Cortex of kidney (tissue), 1 donor: ENCODE data around the gene LAD1.

Source experiments
- DNase-seq: peaks from one replicate; lab custom pipeline; 2025; lab: John Stamatoyannopoulos, UW

Gene LAD1

DNA sequence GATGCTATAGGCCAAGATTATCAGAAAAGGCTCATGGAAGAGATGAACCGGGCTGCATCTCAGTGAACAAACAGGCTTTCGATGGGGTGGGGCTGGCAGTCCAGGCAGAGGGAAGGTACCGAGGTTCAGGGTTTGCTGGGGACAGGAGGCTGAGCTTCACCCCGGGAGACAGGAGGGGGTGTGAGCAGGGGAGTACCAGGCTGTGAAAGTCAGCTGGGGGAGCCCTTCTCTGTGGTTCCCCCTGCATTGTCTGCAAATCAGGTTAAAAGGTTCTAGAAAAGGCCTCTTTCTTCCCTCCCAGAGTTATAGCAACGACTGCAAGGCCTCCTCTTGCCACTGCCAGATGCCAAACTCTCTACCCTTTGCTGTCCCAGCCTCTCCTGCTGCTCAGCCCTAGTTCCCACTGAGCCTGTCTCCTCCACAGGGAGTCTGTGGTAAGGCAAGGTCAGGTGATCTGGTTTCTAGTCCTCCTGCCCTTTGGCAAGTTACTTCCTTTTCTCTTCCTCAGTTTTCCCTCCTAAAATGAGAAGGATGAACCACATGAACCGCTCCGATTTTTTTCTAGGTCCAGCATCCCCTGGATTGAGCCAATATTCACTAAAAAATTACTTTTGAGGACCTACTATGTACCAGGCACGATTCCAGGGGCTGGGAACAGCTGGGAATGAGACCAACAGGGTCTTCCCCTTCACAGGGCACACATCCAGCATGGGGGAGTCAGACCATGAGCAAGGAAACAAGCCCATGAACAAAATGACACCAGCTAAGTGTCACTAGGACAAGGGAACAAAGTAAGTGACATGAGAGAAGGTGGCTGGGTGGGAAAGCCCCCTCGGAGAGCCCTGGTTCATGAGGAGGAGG, 7.2 kb downstream of the LAD1 start:
- DNase-seq = no peak

DNA sequence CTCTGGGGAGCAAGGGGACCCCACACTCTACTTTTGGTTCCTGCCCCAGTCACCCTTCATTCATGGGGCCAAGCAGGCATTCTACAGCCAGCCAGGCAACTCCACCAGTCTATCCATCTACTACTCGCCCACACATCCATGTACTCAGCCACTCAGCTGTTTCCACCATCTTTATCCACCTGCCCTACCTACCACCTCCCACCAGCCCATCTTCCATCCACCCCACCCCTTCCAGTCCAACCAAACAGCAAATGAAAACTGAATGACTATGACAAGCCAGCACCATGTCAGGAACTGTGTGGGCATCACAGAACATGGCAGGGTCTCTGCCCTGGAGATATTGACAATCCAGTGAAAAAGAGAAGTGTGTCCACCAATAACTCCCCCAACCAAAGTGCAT, 7.9 kb downstream of the LAD1 start:
- no peak for DNase-seq

DNA sequence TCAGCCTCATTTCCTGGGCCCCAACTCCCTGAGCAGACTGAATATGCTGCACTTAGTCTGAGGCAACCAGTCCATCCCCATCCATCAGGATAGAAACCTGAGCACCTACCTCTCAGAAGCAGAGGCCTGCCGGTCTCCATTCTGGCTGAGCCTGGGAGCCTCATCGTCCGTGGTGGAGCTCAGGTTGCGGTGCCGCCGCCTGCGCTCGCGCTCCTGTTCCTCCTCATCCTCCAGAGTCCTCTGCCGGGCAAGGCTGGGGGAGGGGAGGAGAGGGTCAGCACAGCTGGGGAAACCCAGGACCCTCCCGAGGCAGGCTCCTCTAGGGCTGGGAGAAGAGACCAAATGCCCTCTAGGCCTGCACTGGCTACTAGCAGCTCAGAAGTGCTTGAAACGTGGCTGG, 10.1 kb downstream of the LAD1 start:
- no peak for DNase-seq

DNA sequence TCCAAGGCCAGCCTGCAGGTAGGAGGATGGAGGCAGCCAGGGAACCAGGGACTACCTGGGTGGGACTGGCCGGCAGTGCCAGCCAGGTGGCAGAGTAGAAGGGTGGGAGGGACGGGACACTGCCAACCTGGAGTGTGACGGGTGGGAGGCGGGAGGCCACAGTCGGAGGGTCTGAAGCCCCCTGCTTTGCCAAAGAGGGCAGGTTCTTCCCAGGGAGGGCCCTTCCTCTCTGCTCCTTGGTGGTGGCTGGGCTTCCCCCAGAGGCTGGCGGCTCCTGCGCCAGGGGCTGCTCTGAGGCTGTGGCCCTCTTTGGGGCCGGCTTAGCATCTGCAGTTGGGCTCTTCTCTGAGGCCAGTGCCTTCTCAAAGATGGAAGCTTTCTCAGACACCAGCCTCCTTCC, 12.9 kb downstream of the LAD1 start:
- no peak for DNase-seq

DNA sequence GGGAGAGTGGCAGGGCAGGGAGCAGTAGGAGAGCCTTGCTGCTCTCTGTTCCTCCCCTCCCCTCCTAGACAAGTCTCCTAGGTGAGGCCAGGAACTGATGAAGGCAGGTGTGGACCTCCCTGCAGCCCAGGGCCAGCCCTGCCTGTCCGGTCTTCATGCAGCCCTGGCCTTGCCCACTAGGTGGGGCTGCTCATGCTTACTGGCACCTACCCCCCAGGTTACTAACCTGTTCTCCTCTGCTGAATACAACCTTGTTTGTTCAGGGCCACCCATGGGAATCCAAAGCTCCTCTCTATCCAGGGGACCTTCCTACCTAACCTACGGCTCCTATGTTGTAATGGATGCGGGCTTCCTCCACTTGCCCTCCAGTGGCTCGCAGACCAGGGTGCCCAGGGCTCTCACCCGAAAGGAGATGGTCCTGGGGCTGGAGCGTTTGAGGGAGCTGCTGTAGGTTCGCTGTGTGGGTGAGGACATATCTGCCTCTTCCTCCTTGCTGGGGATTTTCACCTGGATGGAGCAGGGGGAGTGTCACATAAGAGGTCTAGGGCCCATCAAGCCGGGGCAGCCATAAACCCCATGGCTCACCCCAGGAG, 13.7 kb downstream of the LAD1 start:
- no peak for DNase-seq

DNA sequence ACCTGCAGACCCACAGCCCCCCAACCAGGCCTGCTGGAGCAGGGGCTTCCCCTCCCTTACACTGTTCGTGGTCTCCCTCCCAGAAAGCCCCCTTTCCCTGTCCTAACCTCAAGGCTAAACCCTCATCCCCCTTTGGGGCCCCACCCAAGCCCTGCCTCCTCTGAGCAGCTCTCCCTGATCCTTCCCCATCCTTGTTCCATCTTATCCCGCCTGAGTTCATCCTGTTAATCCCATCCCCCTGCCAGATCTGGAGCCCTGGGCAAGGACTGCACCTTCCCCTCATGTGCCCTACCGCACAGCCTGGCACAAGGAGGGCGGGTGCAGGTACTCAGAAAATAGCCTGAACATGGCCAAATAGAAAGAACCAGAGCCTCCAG, 14.7 kb downstream of the LAD1 start:
- no peak for DNase-seq

DNA sequence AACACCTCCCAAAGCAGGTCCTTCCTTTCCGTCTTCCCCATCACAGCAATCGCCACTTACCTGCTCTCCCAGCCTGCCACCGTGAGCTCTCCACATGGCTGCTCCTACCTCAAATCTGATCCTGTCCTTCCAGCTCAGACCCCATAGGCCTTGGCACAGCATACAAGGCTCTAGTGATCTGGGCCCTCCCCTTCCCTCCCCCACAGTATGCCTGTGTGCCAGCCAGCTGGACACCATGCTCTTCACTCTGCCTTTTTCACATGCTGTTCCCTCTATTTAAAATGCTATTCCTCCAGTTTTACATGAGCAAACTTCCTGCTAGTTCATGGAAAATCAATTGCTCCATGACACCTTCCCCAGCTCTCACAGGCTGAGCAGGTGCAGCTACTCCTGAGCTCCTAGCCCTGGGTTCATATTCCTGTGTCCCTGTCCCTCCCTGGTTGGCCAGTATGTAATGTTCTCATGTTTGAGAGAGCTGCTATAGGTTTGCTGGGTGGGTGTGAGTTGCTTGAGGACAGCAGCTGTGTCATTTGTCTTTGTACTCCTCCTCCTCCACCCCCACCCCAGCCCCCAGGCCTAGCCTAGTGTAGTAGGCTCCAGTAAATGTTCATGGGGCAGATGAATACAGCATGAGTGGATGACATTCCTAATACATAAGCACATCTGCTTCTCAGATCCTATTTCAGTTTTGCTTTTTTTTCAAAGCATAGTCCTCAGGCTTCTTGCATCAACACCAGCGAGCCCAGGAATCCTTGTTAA, 15.3 kb downstream of the LAD1 start:
- no peak for DNase-seq

DNA sequence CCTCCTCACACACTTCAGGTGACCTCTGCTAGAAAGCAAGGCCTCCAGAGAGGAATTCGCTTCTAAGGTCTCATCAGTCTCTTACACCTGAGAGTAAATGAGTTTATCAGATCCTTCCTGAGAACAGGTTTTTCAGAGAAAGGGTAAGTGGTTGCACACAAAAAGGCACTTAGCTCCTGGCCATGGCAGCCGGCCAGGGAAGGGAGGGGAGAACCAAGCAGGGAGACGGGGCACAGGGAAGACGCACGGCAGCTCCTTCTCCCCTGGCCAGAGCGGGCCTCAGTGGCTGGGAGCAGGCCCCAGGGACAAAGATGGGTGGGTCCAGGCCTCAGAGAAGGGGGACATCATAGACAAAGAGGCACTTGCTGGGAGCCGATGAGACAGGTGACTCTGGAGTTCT, 18.0 kb downstream of the LAD1 start:
- no peak for DNase-seq

DNA sequence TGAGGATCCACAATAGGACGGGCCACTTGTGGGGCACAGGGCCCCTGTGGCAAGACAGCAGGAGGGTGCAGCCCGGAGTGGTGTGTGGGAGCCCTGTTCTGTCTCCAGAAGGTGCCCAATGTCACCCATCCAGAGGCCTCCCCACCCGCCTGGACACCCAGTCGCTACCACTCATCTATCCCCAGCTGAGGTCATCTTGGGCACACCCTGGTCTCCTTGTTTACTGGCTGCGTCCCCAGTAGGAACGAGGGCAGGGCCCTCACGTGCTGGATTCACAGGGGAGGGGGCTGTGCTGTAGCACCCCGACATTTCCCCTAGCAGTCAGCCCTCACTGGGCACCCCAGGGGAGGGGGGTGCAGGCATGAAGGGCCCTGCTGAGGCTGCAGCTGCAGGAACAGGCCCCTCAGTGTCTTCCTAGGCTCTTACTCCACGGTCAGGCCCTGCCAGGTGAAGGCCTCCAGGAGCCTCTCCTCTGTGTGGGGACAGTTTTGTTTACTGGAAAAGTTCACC, 19.3 kb downstream of the LAD1 start:
- no peak for DNase-seq

DNA sequence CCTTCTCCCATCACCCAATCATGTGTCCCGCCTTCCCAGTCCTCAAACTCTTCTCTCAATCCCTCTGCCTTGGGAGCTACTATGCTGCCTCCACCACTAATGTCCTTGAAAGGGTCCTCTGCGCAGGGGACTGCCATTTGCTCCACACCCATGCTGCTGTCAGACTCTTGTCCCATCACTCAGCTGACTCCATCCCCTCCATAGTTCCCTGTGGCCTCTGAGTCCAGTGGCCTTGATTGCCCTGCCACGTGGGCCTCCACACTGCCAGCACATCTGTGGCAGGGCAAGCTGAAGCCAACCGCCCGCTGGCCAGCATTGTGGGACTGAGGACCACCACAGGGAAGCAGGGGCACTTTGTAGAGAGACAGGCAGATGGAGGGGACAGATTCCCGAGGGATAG, 20.3 kb downstream of the LAD1 start:
- no peak for DNase-seq

DNA sequence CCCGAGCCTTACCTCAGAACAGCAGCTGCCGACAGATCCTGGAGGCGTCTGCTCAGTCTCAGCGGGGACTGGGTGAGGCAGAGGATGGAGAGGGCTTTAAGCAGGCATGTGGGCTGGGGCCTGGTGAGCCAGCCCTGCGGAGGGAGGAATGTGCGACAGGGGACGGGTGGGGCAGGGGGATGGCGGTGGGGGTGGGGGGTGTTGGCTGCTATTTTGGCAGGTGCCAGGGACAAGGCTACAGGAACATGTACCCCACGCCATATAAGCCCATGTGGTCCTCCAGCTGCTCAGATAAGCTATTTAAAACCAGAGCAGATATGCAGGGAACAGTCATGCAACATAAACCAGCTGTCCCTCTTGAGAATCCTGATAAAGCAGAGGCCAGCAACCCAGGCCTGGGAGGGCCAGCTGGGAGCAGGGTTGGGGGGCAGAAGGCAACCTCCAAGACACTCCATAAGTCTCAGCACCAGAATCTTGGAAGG, 21.5 kb downstream of the LAD1 start, which contains the start of gene TNNT2:
TNNT2 (minus strand) TSS at position 70 of the 482 bp plus-strand sequence. CDS start 4,426 bp downstream, outside the sequence.
- DNase-seq = no peak

DNA sequence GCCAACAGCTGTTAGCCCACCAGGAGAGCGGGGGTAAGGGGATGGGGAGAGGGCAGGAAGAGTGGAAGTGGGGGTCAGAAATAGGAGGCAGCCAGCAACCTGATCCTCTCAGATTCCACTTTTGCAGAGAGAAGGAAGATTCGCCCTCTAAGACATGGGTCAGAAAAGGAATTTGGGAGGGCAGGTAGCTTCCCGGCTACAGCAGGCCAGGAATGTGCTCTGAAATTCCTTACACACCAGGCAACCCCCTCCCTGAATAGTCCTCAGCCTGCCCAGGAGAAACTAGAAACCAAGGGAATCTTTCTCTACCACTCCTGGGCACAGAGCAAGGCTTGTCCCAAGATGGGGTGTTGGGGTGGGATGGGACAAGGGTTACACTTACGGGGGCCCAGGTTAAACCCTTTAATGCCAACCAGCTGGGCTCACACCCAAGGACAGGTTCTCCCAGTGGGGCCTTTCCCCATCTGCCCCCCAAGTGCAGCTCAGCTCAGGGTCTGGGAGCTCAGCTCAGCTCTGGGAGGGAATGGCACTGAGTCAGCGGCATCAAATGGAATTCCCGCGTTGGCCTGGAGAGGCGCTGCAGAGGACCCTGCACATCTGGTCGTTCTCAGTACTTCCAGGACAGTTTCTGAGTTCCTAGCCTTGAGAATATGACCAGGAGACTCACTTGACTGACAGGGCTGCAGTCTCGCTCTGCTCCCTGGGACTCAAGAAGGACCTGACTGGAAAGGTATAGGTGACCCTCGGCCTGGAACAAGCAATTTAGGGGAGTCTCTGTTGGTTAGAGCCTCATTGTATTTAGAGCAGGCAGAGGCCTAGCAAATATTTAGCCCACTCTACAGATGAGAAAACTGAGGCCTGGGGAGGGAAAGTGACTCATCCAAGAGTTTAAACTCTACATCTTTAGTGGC, 22.4 kb downstream of the LAD1 start:
- DNase-seq = no peak

DNA sequence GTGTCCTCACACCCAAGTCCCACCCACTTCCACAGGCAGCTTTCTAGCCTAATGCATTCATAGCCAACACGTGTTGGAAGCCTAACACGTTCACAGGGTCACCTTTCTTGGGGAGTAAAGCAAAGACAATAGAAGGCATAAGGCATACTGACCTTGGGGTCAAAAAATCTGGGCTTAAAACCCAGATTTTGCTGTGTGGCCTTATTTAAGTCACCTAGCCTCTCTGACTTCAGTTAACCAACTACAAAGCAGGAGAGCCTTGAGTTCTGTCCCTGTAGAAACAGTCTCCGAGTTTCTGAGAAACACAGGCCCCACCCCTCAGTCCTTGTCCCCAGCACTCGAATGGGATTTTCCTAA, 23.0 kb downstream of the LAD1 start:
- no peak for DNase-seq

DNA sequence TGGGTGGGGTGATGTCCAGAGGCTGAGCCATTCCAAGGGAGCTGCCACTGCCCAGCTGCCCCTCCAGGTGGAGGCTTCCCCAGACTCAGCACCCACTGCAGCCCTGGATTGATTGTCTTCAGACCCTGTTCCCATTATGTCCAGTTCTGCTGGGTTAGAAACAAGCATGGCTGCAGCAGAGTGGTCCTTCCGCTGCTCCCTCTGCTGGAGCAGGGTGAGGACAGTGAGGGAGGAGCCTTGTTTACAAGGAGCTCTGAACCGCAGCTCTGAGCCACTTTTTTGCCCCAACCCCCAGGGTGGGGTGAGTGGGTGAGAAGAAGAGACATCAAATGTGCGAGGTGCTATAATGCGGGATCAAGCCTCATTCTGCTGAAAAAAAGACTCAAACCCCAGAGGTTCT, 24.0 kb downstream of the LAD1 start:
- no peak for DNase-seq

DNA sequence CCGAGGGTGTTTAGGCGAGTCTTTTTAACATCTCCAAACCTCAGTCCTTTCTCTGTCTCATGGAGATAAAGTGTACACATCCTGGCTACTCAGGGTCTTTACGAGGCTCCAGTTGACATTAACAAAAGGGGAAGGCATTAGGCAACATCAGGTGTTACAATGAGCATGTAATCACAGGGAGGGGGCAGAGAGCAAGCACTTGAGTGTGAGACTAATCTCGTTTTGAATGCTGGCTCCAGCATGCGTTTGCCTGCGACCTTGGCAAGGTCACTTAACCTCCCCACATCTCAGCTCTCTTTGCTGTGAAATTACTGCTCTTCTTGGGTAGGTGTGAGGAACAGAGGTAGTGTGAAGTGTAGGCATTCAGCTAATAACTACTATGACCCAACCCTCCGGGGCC, 24.8 kb downstream of the LAD1 start:
- no peak for DNase-seq

DNA sequence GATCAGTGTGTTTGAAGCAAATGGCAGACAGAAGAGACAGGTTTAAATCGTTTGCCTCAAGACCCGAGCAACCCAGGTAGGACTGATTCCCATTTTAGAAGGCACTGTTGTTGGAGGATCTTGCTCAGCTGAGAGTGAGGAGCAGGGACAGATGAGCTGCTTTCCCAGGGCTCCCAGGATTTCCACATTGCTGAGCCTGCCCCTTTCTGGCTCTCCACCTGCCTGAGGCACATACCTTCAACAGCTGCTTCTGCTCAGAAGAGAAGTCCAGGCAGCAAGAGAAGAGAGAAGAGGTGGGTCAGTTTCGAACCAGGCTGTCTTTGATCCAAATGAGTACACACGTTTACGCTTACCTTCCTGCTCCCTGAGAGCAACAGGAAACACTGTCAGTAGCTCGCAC, 27.3 kb downstream of the LAD1 start:
- DNase-seq = no peak

DNA sequence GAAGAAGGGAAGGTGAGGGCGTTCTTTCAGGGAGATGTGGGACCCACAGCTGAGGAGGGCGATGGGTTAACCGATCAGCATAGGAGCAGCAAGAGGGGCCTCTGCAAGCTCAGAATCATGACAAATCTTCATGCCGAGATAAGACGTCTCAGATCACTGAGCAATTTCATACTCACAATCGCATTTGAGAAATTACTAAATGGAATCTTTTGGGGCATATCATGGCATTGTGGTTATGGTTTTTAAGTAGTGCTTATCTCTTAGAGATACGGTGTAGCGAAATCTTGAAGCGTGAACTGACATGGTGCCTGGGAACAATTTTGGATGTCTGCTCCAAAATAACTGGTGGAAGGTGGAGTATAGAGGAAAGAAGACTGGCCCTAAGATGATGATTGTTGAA, 27.8 kb downstream of the LAD1 start:
- DNase-seq = no peak

DNA sequence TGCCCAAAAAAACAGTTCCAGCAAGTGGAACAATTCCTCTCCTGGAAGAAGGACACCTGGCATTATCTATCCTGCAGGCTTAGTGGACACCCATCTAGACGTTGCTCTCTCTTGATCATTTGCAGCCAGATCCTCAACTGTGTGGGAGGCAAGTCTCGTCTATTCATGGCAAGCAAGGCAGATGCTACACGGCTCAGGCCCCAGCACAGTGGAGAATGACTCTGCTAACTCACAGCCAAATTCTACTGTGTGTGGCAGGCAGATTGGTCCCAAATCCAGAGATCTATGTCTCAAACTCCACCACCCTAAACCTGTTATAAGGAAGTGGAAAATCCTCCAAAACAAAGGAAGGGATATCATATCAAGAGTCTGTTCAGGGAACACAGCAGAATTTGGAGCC, 28.6 kb downstream of the LAD1 start:
- DNase-seq = no peak

DNA sequence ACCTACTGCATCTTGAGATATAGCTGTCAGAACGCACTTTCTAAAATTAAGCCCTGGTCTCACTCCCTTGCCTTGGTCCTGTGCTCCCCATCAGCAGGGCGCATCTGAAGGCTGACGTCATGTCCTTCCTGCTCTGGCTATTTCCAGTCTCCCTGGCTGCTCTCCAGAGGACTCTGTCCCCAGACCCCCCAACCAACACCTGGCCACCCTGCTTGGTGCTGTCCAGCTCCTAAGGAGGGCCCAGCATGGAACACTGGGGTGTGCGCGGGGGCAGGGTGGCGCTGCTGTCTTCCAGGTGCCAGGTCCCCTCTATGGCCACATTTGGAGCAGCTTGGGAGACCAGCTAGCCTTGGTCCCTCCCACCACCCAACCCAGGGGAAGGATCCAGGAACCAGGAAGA, 29.9 kb downstream of the LAD1 start:
- no peak for DNase-seq

DNA sequence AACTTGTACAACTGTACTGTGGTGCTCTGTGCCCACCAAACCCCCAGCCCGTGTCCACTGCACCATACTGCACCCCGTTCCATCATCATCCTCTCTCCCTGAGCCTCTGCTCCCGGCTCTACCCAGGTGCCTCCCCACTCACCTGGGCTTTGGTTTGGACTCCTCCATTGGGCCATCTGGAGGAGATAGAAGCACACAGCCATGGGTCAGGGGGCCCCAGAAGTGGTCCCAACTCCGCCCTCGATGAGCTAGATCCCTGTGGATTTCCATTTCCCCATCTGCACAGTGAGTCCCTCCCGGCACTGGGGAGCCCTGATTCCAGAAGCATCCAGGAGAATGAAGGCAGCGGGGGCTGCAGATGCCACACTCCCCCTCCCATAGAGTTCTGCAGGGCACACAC, 32.4 kb downstream of the LAD1 start:
- no peak for DNase-seq

DNA sequence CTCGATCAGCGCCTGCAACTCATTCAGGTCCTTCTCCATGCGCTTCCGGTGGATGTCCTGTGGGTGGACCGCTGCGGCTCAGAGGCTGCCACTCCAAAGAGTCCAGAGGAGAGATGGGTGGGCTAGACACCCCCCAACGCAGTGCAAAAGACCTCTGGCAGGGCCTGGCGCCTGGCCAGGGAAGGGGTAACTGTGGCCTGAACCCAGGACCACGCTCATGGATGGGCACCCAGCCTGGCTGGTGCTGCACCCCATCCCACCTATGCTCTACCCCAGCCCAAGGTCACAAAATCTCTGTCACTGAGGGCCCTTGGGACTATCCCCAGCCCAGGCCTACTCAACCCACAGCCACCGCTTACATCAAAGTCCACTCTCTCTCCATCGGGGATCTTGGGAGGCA, 33.9 kb downstream of the LAD1 start:
- no peak for DNase-seq

DNA sequence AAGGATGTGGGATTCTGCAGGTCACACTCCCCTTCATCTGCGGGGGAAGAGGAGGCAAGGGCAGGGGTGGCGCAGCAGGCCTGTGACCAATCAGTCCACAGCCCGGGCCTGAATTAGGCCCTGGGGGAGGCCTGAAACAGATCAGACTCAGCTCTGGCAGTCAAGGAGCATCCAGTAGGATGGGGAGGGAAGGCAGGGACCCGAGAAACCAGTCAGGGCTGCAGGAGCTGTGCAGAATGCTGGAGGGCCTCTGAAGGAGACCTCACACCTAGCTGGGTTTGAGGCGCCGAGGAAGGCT, 34.4 kb downstream of the LAD1 start:
- DNase-seq = no peak
